HCT116 (cell line): ENCODE results near the gene ZNF579. TPM values are rescaled to one million over a fixed set of nuclear protein-coding genes. Genes with fewer than 3 reads are reported as not detected.

Experiments
- ATAC-seq: fragments of 200-7000 bp; cut with Tn5 transposase; 2 replicates; pipeline ENCODE4 v1.9.1; 2020; ENCODE audit warnings: mild to moderate bottlenecking, moderate library complexity
- BruUV-seq: library from RNA; stranded (reverse); fragments of 400-500 nt; replicated peaks from 2 replicates; lab custom pipeline; 2021; lab: Mats Ljungman, UMichigan
- CTCF ChIA-PET: fragments of 300-600 bp; sonication (Branson Sonifier 250); formaldehyde crosslinking; loops from one replicate; lab custom pipeline; 2021; ENCODE audit warnings: antibody characterized with exemption; lab: Charles Lee
- POLR2A ChIA-PET: fragments of 300-600, 350-600 bp; sonication (Branson Sonifier 250); formaldehyde crosslinking; loops from one replicate; lab custom pipeline; 2021; ENCODE audit warnings: antibody characterized with exemption; lab: Charles Lee
- RAD21 ChIA-PET, 2 experiments: fragments of 300-600 bp; sonication (Branson Sonifier 250); formaldehyde crosslinking; loops; one replicate each; lab custom pipeline; 2023; ENCODE audit warnings: low total read pairs in 2 of 2; ENCODE audit not compliant: uncharacterized antibody in 2 of 2, unreplicated experiment in 2 of 2, low non-redundant PET in 1 of 2; lab: Charles Lee
- DNase-seq: peaks from one replicate; pipeline ENCODE4 v3.0.0-alpha.2; 2010; ENCODE audit warnings: low read depth, low spot score
- H2AFZ ChIP-seq: fragments of 200-600 bp; shearing (Covaris generic), sonication (generic); 2 replicates; pipeline ENCODE4 v1.6.1; 2017; ENCODE audit warnings: low read depth, mixed run types, mixed read lengths, antibody characterized with exemption, low read length; ENCODE audit not compliant: poor library complexity, severe bottlenecking
- H3K27ac ChIP-seq: 2 replicates; pipeline ENCODE4 v1.5.1; 2012; ENCODE audit warnings: low read depth, low read length
- H3K27me3 ChIP-seq: fragments of 200-600 bp; sonication (generic); 2 replicates; pipeline ENCODE4 v1.6.1; 2016; ENCODE audit warnings: mixed run types, low read length, mixed read lengths; ENCODE audit not compliant: insufficient read depth
- H3K36me3 ChIP-seq, 2 experiments: fragments of 200-500 bp in 1 of 2; fragments of 200-600 bp in 1 of 2; sonication (Bioruptor generic) in 1 of 2; sonication (generic) in 1 of 2; 2 replicates each; pipeline versions ENCODE4 v1.5.1 to v1.6.1; 2014 to 2016; ENCODE audit warnings: low read length in 2 of 2, inconsistent platforms in 1 of 2, mixed read lengths in 1 of 2, mixed run types in 1 of 2; ENCODE audit not compliant: insufficient read depth in 2 of 2, control insufficient read depth in 1 of 2
- H3K4me1 ChIP-seq, 2 experiments: fragments of 200-600 bp in 1 of 2; sonication (generic) in 1 of 2; 2 replicates each; pipeline versions ENCODE4 v1.5.1 to v1.6.1; 2012 to 2017; ENCODE audit warnings: low read length in 2 of 2, inconsistent platforms in 1 of 2, mild to moderate bottlenecking in 1 of 2, mixed read lengths in 1 of 2, mixed run types in 1 of 2, moderate library complexity in 1 of 2; ENCODE audit not compliant: insufficient read depth in 2 of 2, control insufficient read depth in 1 of 2
- H3K4me2 ChIP-seq: fragments of 200-600 bp; sonication (generic); 2 replicates; pipeline ENCODE4 v1.6.1; 2017; ENCODE audit warnings: mixed run types, low read length, mixed read lengths
- H3K4me3 ChIP-seq, 2 experiments: fragments of 200-600 bp in 1 of 2; sonication (generic) in 1 of 2; replicated peaks in 1 of 2; 2 replicates each; pipeline ENCODE4 v1.5.1; 2011 to 2016; ENCODE audit warnings: low read length in 2 of 2, control low read depth in 1 of 2, low read depth in 1 of 2, mild to moderate bottlenecking in 1 of 2, mixed read lengths in 1 of 2, mixed run types in 1 of 2
- H3K79me2 ChIP-seq: fragments of 200-600 bp; sonication (generic); 2 replicates; pipeline ENCODE4 v1.6.1; 2017; ENCODE audit warnings: mild to moderate bottlenecking, mixed run types, low read length, moderate library complexity, mixed read lengths; ENCODE audit not compliant: insufficient read depth
- H3K9ac ChIP-seq: fragments of 200-600 bp; sonication (generic); 2 replicates; pipeline ENCODE4 v1.6.1; 2016; ENCODE audit warnings: low read length, mixed read lengths
- H3K9me2 ChIP-seq: fragments of 200-600 bp; sonication (generic), shearing (Covaris generic); 2 replicates; pipeline ENCODE4 v1.6.1; 2017; ENCODE audit warnings: mixed run types, mild to moderate bottlenecking, moderate library complexity; ENCODE audit not compliant: insufficient read depth
- H3K9me3 ChIP-seq, 2 experiments: fragments of 200-500 bp in 1 of 2; fragments of 200-600 bp in 1 of 2; sonication (Bioruptor generic) in 1 of 2; sonication (generic) in 1 of 2; 2 replicates each; pipeline ENCODE4 v1.6.1; 2014 to 2017; ENCODE audit warnings: low read length in 2 of 2, mixed read lengths in 2 of 2, inconsistent platforms in 1 of 2, low read depth in 1 of 2, mild to moderate bottlenecking in 1 of 2, mixed run types in 1 of 2, moderate library complexity in 1 of 2; ENCODE audit not compliant: control insufficient read depth in 1 of 2, insufficient read depth in 1 of 2
- H4K20me1 ChIP-seq: fragments of 200-600 bp; sonication (generic), shearing (Covaris generic); 2 replicates; pipeline ENCODE4 v1.6.1; 2017; ENCODE audit warnings: mixed run types, mild to moderate bottlenecking, moderate library complexity; ENCODE audit not compliant: insufficient read depth
- CBX3 ChIP-seq: IDR thresholded peaks from 2 replicates; pipeline ENCODE4 v1.6.1; 2012; ENCODE audit warnings: low read depth
- CEBPB ChIP-seq: IDR thresholded peaks from 2 replicates; pipeline ENCODE4 v1.6.1; 2012; ENCODE audit warnings: low read depth
- EGR1 ChIP-seq: IDR thresholded peaks from 2 replicates; pipeline ENCODE4 v1.6.1; 2012; ENCODE audit warnings: low read depth
- ELF1 ChIP-seq: IDR thresholded peaks from 2 replicates; pipeline ENCODE4 v1.6.1; 2012; ENCODE audit warnings: low read depth, borderline replicate concordance
- EZH2phosphoT487 ChIP-seq: fragments of 200-600 bp; IDR thresholded peaks from 2 replicates; pipeline ENCODE4 v1.6.1; 2018; ENCODE audit warnings: antibody characterized with exemption, borderline replicate concordance
- JUND ChIP-seq: IDR thresholded peaks from 2 replicates; pipeline ENCODE4 v1.6.1; 2012
- POLR2A ChIP-seq: IDR thresholded peaks from 2 replicates; pipeline ENCODE4 v1.7.0; 2011; ENCODE audit warnings: borderline replicate concordance; ENCODE audit not compliant: insufficient read depth, insufficient read length; ENCODE audit errors: extremely low read depth
- SIN3A ChIP-seq: IDR thresholded peaks from 2 replicates; pipeline ENCODE4 v1.6.1; 2012; ENCODE audit warnings: low read depth
- YY1 ChIP-seq: IDR thresholded peaks from 2 replicates; pipeline ENCODE4 v1.6.1; 2011; ENCODE audit warnings: low read length, low read depth, moderate library complexity, mild to moderate bottlenecking; ENCODE audit not compliant: insufficient replicate concordance; ENCODE audit errors: extremely low read depth
- ZFX ChIP-seq: fragments of 450-650 bp; IDR thresholded peaks from 2 replicates; pipeline ENCODE4 v1.6.1; 2017
- intact Hi-C: fragments of 100-400 bp; cut with micrococcal nuclease; formaldehyde crosslinking; loops from 2 replicates; pipeline ENCODE4 v1.10.0; 2022
- total RNA-seq: library from RNA; stranded (reverse); gene quantifications from one replicate; pipeline ENCODE4 v1.2.1, GENCODE V29; 2021; ENCODE audit not compliant: unreplicated experiment
- TF ChIP-seq, protein P1 (sequence below): IDR thresholded peaks from 2 replicates; pipeline ENCODE4 v1.6.1; 2012; ENCODE audit warnings: low read depth
- TF ChIP-seq, protein P2 (sequence below), 3 experiments: fragments of 200-600 bp in 1 of 3; sonication (generic) in 1 of 3; IDR thresholded peaks in 2 of 3; conservative IDR thresholded peaks in 1 of 3; 2 replicates each; pipeline ENCODE4 v1.5.1; 2012 to 2017; ENCODE audit warnings: low read depth in 2 of 3, low read length in 2 of 3, antibody characterized with exemption in 1 of 3, borderline replicate concordance in 1 of 3, control low read depth in 1 of 3, mild to moderate bottlenecking in 1 of 3, mixed read lengths in 1 of 3, mixed run types in 1 of 3, moderate library complexity in 1 of 3; ENCODE audit not compliant: insufficient read depth in 1 of 3
- TF ChIP-seq, protein P3 (sequence below): IDR thresholded peaks from 2 replicates; pipeline ENCODE4 v1.6.1; 2012

Gene ZNF579
- total RNA-seq, 1 experiment from 2014 or later, result 24.1 TPM

DNA sequence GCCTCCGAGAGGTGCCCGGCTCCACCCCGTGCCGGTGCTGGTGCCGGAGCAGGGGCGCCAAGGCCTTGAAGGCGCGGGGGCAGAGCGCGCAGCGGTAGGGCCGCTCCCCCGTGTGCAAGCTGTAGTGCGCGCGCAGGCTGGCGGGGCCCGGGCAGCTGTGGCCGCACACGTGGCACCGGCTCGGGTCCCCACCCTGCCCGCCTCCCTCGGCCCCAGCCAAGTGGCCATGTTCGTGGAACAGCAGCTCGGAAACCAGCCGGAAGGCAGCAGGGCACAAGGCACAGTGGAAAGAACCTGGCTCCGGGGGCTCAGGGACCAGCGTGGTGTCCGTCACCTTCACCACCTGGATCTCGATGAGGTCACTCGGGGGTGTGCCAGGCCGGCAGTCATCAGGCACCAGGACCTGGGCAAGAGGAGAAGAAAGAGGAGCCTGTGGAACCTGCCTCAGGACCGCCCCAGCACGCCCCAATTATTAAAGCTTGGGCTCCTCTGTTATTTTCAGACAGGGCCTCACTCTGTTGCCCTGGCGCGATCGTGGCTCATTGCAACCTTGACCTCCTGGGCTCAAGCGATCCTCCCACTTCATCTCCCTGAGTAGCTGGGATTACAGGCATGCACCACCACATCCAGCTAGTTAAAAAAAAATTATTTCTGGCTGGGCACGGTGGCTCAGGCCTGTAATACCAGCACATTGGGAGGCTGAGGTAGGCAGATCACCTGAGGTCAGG, 41.8 kb upstream of the ZNF579 start:
- POLR2A ChIA-PET, result interaction anchor here (0.6 to 0.8 kb wide), 2 partner anchors 12 to 138 kb away, joined by 3 read pairs; partner anchors contain the start of gene NAT14
- Histone ChIP-seq H3K4me3 (no peak overlapping the region), H3K27ac (no peak overlapping the region), H3K4me1 (peaks cover 8 to 14% of the 10 kb centered on the region in 2 experiments; a peak in 3 of 4 replicates), H3K36me3 (0 out of 4 replicates have a peak, but pooled peaks cover 0 to 3% of the 10 kb centered on the region in 2 experiments), H3K9ac (no peak overlapping the region), H3K4me2 (no peak overlapping the region), H3K9me3 (no peaks in the 10 kb centered on the region), H3K27me3 (no peaks in the 10 kb centered on the region), H3K9me2 (no peaks in the 10 kb centered on the region), H4K20me1 (no peaks in the 10 kb centered on the region), H3K79me2 (no peaks in the 10 kb centered on the region), H2AFZ (no peak overlapping the region)
- TF ChIP-seq, protein P1, sequence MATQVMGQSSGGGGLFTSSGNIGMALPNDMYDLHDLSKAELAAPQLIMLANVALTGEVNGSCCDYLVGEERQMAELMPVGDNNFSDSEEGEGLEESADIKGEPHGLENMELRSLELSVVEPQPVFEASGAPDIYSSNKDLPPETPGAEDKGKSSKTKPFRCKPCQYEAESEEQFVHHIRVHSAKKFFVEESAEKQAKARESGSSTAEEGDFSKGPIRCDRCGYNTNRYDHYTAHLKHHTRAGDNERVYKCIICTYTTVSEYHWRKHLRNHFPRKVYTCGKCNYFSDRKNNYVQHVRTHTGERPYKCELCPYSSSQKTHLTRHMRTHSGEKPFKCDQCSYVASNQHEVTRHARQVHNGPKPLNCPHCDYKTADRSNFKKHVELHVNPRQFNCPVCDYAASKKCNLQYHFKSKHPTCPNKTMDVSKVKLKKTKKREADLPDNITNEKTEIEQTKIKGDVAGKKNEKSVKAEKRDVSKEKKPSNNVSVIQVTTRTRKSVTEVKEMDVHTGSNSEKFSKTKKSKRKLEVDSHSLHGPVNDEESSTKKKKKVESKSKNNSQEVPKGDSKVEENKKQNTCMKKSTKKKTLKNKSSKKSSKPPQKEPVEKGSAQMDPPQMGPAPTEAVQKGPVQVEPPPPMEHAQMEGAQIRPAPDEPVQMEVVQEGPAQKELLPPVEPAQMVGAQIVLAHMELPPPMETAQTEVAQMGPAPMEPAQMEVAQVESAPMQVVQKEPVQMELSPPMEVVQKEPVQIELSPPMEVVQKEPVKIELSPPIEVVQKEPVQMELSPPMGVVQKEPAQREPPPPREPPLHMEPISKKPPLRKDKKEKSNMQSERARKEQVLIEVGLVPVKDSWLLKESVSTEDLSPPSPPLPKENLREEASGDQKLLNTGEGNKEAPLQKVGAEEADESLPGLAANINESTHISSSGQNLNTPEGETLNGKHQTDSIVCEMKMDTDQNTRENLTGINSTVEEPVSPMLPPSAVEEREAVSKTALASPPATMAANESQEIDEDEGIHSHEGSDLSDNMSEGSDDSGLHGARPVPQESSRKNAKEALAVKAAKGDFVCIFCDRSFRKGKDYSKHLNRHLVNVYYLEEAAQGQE, result no peak
- TF ChIP-seq ZFX (no peak), CBX3 (no peak), CEBPB (no peak), YY1 (no peak), EZH2phosphoT487 (no peak), EGR1 (no peak), SIN3A (no peak), JUND (no peak), POLR2A (no peak), ELF1 (no peak)
- TF ChIP-seq, protein P2, sequence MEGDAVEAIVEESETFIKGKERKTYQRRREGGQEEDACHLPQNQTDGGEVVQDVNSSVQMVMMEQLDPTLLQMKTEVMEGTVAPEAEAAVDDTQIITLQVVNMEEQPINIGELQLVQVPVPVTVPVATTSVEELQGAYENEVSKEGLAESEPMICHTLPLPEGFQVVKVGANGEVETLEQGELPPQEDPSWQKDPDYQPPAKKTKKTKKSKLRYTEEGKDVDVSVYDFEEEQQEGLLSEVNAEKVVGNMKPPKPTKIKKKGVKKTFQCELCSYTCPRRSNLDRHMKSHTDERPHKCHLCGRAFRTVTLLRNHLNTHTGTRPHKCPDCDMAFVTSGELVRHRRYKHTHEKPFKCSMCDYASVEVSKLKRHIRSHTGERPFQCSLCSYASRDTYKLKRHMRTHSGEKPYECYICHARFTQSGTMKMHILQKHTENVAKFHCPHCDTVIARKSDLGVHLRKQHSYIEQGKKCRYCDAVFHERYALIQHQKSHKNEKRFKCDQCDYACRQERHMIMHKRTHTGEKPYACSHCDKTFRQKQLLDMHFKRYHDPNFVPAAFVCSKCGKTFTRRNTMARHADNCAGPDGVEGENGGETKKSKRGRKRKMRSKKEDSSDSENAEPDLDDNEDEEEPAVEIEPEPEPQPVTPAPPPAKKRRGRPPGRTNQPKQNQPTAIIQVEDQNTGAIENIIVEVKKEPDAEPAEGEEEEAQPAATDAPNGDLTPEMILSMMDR (IDR thresholded peaks at IDR 0.05 in 2 of 3, conservative IDR thresholded peaks at IDR 0.05 in 1 of 3; ENCODE audit: borderline replicate concordance in 1 of 3, insufficient read depth in 1 of 3, low read depth in 2 of 3, low read length in 2 of 3), result no peak
- TF ChIP-seq, protein P3, sequence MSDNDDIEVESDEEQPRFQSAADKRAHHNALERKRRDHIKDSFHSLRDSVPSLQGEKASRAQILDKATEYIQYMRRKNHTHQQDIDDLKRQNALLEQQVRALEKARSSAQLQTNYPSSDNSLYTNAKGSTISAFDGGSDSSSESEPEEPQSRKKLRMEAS, result no peak
- ATAC-seq (no peak), DNase-seq (no peak)
- CTCF ChIA-PET, result no interaction called here
- no TSS peak for BruUV-seq
- intact Hi-C loops, result no loop called here
- RAD21 ChIA-PET, result no interaction called here
